NCI-H2029 (cell line): ENCODE data around the gene AGRN.
"Not testable (repeated sequence)": the region's sequence is repeated elsewhere in the genome, so short reads cannot be mapped to it uniquely, and the experiment has no call there.

ENCODE experiments used
- DNase-seq: peaks from one replicate; lab custom pipeline; 2025; lab: John Stamatoyannopoulos, UW

Gene AGRN

GRCh38 chr1:1021010-1021919 is 1.3 kb downstream of the AGRN start:
- peak; percentile 35 for DNase-seq

- no peak for DNase-seq
Measured at GRCh38 chr1:1021920-1022259, 2.0 kb downstream of the AGRN start.

DNA sequence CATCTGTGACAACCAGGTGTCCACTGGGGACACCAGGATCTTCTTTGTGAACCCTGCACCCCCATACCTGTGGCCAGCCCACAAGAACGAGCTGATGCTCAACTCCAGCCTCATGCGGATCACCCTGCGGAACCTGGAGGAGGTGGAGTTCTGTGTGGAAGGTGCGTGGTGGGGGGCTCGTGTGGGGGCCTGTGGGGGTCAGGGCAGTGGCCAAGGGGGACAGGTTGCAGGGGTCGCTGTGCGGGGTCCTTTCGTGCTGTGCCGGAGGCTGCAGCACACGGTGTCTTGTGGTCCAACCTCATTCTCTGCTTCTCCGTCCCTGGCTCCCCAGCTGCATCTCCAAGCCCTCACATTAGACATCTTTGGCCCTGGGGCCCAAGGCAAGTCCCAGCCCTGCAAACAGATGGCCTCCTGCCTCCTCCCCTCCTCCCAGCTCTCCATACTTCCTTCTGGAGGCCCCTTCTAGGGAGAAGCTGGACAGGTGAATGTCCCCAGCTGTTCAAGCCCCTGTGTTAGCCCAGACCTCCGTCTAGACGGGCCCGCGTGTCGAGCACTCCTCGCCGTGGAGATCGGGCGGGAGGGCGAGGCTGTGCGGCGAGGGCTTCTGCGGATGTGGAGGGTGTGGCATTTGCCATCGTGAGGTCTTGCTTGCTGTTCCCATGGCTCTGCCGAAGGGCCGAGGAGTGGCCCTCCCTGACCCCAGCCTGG is 2.5 kb downstream of the AGRN start:
- DNase-seq, result no peak

- DNase-seq, result no peak
Measured at GRCh38 chr1:1023700-1024099, 3.8 kb downstream of the AGRN start.

- DNase-seq, result no peak
Measured at GRCh38 chr1:1024149-1024770, 4.3 kb downstream of the AGRN start.

- no peak for DNase-seq
Measured at GRCh38 chr1:1024771-1025699, 5.1 kb downstream of the AGRN start.

DNA sequence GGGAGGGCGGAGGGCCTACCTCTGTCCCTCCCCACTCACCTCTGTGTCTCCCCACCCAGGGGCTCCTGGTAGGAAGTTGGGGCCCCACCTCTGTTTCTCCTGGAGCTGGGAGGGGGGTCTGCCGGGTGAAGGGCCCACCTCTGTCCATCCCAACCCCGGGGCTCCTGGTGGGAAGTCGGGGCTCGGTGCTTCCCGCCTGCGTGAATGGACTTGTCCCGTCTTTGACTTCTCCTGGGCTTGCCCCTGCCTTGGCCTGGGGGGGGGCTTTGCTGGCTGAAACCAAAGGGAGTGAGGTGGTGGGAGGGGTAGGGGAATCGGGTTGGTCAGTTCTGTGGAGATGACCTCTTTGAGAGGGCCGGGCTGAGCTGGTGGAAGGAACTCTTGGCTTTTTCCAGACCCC is 5.8 kb downstream of the AGRN start:
- DNase-seq, result no peak

- no peak for DNase-seq
Measured at GRCh38 chr1:1026599-1027413, 6.9 kb downstream of the AGRN start.

DNA sequence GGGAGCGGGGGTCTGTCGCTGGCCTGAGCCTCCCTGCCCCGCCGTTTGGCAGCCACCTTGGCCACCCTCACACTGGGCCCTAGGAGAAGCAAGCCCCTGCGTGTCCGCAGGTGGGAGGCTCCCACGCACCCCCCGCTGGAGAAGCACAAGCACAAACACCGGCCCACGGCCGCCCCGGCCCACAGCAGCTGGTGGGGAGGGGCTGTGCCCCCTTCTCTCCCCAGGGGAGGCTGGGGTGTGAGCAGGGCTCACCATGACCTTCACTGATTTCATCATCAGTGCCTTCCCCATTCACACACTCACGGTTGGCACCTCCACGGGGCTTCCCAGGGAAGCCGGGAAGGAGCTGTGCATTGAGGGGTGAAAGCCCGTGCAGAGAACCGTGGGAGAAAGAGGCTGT is 7.9 kb downstream of the AGRN start:
- DNase-seq, result no peak

- DNase-seq, result not testable (repeated sequence)
Measured at GRCh38 chr1:1030867-1031658, 11.1 kb downstream of the AGRN start.

DNA sequence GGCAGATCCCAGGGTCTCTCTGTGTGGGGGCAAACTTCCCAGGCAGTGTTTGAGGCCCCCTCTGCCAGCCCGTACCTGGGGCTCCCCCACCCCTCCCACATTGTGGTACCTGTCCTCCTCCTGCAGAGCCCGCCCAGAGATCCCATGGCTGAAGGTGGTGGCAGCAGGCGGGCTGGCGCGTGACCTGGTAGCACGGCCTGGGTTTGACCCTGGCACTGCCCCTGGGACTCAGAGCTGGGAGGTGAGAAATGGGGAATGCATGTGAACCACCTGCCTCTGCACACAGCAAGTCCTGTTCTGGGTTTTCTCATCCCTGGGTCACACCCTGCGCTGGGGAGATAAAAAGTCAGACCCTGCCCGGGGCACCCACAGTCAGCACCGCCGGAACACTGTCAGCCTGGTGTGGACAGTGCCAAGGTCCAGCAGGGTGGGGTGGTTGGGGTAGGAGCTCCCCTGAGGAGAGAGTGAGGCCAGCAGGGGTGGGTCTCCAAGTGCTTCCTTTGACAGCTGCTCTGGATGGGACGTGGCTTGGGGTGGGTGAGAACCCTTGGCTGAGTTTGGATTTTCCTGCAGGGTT is 11.8 kb downstream of the AGRN start:
- DNase-seq, result no peak

GRCh38 chr1:1032424-1032823 is 12.5 kb downstream of the AGRN start:
- no peak for DNase-seq

- peak; percentile 42 for DNase-seq
Measured at GRCh38 chr1:1033009-1033587, 13.2 kb downstream of the AGRN start.

DNA sequence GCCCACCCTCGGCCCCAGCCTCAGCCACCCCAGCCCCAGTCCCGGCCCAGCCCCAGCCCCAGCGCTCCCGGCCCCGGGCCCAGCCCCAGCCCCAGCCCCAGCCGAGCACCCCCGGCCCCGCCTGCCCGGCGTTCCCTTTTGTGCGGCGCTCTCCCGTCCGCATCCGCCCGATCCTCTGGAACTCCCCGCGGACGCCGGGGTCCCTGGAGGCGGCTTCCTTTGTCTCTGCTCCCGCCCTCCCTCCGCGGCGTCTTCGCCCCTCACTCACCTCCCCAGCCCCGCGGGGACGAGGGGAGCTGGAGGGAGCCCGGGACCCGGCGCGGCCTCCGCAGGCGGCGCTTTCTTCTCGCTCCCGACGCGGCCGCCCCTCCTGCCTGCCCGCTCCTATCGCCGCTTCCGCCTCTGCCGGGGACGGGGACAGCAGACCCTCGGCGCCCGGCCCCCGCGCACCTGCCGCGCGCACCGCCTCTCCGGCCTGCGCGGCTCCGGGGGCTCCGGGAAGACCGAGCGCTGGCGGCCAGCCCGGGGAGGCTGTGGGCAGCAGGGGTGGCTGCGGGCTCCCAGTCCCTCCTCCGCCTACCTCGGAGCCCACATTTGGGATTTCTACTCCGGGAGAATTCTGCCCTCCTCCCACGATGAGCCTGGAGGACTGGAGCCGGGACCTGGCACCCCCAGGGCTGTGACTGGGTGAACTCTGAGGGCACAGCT is 14.0 kb downstream of the AGRN start:
- no peak for DNase-seq

GRCh38 chr1:1034439-1034781 is 14.5 kb downstream of the AGRN start:
- no peak for DNase-seq

DNA sequence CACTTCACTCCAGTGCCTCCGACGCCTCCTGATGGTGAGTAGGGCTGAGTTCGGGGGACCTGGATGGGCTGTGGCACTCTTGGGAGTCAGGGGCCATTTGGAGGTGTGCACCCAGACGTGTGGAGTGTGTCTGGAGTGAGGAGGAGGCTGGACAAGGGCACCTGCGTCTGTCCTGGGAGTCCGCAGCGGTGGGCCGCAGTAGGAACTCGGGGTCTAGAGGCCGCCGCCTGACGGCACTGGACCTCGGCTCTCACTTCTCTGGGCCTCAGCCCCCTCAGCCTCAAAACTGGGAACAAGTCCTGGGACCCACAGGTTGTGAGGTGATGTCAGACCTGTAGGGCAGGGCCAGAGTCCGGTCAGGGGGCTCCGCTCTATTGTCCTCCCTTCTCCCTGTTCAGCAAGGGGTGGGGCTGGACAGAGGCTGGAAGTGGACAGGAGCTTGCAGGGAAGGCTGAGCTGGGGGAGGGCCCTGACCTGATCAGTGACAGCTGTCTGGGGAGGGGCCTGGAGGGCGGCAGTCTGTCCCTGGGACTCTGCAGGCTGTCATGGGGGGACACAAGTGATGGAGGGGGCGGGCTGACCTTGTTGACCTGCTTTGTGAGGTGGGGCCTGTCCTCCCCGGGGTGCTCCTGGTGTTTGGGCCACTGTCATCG is 15.5 kb downstream of the AGRN start:
- DNase-seq, result no peak

GRCh38 chr1:1037366-1038327 is 17.7 kb downstream of the AGRN start:
- DNase-seq, result no peak
